HG03139 (cell line): Measurements from ENCODE around the gene COPB2.

Experiments
- ATAC-seq: cut with Tn5 transposase; IDR thresholded peaks from one replicate; pipeline ENCODE4 v1.9.1; 2021; ENCODE audit not compliant: unreplicated experiment

Gene COPB2

DNA sequence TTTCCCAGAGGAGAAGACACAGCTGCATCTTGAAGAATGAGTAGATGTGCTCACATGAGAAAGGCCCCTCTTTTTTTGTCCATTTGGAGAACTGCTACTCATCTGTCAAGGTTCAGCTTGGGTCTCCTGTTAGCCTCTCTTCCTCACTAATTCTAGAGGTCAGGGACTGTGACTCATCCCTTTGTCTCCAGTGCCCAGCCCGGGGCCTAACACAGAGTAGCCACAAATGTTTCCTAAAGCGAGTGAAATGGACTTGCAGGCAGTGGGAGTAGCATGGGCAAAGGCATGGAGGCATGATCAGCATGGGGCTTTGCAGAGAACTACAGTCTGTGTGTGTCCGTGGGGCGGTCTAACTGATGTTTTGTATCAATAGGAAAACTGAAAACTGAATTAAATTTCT, 79.6 kb downstream of the COPB2 start:
- ATAC-seq, result no peak

DNA sequence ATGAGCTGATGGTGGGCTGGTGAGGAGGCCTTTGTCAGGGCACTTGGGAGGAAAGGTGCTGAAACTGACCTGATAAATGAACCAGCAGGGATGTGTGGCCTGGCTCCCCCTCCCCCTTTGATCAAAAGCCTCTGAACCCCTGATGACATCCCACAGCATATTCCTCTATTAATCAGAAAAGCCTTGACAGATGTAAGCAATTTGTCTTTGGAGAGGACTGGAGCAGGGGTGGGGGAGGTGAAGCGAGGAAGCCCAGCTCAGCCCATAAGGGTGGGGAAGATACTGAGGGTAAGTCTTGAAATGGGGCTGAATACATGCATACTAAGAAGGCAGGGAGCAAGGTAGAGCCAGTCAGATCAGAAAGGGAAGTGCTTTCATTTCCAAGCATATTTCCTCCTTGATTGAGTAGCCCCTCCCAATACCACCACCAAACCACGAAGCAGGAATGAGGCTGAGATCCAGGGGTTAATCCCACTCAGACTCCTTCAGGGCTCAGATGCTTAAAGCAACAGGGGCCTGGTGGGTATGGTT, 80.3 kb downstream of the COPB2 start:
- no peak for ATAC-seq

DNA sequence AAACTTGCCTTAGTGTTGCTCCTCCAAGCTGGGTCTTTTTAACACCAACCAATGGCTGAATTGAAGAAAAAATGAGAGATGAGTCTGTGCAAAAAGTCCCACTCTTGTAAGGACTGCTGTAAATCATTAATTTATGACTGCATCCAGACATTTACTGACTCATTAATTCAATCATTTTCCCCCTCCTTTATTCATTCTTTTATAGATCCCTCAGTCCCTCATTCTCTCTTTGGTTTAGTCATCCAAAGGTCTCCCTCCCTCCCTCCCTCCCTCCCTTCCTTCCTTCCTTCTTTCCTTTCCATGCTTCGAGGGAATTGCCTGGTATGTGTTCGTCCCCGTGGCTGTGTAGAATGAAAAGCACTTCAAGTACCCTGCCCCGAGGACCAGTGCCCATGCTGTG, 80.9 kb downstream of the COPB2 start:
- no peak for ATAC-seq

DNA sequence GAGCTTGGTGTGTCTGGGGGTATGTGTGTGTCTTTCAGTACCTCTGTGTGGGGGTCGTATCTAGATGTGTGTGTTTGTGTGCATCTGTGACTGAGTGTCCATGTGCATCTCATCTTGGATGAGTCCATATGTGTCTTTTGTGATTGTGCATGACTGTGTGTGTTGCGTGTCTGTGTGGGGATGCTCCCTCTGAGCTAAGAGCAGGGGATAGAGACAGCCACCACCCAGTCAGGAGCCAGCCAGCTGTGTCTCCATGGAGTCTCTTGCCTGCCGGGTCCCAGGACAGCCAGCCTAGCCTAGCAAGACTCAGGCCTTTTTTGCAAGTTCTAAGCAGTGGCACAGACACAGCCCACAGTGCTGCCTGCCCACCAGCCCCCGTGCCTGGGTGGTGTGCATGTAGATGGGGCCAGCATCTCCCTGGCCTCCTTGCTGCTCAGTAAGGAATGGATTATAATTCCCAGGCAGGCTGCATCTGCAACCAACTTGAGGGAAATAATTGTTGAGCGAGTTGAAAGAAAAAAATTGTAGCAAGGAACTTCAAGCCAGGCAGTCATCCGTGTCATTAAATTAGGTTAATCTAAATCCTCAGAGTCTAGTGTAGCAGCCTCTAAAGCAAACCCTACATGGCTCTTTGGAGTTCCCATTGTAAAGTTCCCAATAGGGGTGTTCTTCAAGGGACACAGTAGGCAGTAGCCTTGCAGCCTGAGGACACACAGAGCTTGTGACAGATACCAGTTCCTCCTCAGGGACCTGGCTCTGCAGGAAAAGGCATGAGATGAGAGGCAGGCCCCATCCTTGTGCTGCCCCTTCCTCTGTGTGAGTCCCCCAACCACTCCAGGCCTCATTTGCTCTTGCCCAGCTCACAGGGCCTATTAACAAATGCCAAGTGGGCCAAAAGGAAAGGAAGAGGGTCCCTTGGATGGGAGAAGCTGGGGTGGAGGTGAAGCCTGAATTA, 81.6 kb downstream of the COPB2 start:
- ATAC-seq, result no peak
